HL-60/S4 treated with retinoic acid at 250 ng/mL for 4 days and 3 days (cell line): ENCODE results near the gene ASIC2.

ENCODE experiments used
- in situ Hi-C: fragments of 300-500 bp; cut with MboI; formaldehyde crosslinking; loops from 2 replicates; pipeline ENCODE4 v1.7.0; 2022; ENCODE audit warnings: low sequenced_read_pairs

ASIC2 gene

DNA sequence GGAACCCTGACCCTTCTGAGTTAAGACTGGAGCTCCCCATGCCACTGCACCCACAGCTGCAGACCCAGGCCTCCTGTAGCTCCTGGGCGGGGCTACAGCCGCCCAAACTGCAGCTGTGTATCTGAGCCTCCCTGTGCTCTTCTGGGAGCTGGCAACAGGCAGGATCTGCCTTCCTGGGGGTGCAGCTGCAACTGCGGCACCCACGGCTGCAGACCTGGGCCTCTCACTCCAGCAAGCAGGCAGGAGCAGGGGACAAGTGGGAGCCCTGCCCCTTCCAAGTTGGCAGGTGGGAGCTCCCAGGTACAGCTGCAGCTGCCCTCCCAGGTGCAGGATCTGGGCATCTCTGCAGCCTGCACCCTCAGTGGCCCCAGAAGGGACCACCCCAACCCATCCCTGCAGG, 259.9 kb downstream of the ASIC2 start:
- in situ Hi-C loops: no loop called here

DNA sequence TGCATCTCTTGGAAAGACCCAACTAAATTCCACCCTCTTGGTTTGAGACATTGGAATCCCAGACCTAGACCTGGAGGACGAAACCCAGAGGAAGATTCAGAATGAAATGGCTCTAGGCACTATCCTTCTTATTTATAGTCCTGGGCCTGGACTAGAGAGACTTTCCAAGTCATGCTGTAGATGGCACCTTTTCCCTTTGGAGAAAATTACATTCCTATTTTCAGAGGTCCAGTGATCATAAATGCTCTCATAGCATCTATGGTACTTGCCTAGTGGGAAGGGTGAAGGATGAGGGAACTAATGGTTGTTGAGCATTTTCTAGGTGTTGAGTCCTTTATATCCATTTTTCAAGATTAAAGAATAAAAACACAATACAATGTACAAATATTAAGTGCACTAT, 264.3 kb downstream of the ASIC2 start:
- in situ Hi-C loops: no loop called here

DNA sequence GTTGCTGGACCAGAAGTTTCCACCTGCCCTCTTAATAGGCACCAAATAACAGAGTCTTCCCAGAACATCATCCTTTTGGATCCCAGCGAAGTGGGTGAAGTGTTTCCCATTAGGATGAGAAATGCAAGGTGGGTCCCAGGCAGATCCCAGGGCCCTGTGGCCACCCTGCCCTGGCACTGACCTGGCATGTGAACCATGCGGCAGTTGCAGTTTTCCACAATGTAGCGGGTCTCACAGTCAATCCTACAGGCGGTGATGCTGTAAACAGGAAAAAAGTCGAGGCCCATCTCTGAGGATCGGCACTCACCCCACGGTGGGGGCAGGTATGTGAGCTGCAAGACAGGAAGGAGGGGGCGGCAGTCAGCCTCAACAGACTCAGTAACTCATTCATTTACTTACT, 265.0 kb downstream of the ASIC2 start:
- in situ Hi-C loops: no loop called here

DNA sequence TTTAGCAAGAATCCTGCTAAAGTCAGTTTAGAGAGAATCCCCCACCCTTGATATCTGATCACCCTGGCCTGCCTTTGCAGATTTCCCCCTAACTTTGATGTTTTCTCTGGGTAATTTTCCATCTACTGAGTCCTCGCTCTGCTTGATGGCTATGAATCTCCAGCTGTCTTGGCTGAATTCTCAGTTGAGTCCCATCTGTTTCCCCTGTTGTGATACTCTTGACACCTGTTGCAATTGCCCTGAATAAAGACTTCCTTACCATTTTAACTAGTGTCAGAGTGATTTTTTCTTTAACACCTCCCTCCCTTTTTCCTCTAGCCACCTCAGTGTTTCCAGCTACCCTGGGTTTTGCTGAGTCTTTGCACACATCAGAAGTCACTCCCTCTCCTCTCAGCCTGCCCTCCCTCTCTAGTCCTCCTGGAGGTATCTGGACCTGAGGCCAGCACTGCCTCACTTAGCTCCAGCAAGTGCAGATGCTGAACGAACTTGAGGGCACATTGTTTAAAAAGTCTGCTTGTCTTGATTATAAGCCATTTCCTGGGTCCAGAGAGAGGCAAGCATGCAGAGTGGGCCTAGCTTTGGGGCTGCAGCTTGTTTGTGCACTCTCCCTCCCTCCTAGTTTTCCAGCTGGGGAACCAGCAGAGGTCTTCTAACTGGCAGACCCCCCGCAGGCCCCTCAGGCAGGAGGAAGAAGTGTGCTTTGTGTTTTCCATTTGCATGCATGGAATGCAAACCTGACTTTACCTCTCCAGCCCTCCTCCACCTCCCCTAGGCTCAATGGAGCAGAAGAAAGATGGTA, 268.2 kb downstream of the ASIC2 start:
- in situ Hi-C loops: no loop called here

DNA sequence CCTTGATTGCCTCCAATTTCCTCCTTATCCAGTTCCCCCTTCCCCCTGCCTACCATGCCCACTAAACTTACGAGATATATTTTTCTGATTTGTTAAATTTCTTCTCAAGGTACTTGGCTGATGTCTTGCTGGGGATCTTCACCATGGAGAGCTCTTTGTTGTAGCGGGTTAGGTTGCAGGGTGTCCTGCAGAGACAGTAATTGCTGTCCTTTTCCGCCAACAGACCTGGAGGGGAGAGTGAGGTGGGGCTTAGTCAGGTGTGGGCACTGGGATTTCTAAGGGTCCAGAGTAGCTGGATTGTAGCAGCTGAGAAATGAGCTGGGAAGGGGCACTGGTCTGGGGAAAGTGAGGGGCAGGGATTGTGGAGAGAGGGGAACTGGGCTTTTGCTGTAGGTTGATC, 269.3 kb downstream of the ASIC2 start:
- in situ Hi-C loops: no loop called here

DNA sequence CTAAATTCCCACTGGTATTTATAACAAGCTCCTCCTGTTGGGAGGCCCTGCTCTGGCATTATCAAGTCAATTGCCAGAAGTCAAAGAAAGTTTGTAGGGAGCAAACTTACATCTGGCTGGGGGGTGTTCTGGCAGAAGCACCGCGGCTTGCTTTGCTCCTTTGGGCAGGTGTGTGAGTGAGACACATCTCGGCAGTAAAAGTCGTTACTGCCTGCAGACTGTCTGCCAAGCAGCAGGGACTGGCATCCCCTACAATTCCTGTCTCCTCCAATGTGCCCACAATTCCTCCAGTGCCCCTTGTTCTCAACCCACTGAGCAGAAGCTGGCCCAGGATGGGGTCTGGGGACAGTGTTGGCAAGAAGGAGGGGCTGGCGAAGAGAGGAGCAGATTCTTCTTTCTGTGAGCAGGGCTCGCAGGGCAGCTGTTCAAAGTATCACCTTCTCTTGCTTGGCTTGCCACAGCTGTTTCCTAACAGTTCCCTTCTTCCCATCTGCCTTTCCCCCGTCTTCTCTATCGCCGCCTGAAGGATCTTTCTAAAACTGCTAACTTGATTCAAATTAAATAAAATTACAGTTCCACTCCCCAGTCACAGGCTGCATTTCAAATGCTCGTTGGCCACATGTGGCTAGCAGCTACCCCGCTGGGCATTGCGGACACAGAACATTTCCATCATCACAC, 271.2 kb downstream of the ASIC2 start:
- in situ Hi-C loops: no loop called here

DNA sequence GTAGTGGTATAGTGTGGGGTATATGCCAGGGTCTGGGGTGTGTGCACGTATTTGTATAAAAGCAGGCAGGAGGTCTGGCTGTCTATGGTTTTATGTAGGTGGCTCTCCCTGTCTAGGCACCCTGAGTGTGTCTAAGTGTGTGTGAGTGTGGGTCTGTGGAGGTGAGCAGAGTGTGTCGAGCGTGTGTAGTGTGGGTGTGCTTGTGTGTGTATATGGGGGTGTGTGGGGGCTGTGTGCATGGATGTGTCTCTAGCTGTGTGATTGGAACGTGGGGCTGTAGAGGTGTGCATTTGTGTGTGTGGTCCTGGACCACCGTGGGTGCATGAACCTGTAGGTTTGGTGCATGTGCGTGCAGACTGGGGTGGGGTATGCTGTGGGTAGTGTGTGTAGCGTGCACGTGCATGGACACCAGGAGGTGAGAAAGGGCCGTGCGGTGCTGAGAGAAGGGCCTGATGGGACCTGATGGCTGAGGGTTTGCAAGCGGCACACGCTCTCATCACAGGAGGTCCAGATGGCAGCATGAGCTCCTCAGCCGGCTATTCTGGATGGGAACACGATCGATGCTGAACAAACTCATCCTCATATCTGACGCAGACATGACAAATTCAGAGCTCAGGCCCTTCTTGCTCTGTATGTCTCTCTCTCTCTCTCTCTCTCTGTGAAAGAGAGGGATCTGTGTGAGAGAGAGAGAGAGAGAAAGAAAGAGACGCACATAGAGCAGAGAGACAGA, 273.8 kb downstream of the ASIC2 start:
- in situ Hi-C loops: no loop called here

DNA sequence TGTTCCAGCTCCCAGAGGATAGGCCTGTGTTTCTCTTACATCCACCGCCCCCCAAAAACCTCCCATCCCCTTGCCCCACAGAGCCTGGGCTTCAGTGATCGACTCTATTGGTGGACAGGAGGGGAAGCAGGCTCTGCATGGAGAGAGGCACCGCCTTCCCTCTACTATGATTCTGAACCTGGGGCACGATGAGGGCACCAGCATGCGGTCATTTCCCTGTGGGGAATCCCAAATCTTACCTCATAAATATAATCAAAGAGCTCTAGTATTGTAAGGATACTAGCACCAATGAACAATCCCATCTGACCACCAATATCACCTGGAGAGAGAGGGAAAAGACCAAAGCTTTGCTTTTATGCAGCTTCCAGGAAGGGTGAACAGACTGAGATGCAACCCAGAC, 275.7 kb downstream of the ASIC2 start:
- in situ Hi-C loops: no loop called here

DNA sequence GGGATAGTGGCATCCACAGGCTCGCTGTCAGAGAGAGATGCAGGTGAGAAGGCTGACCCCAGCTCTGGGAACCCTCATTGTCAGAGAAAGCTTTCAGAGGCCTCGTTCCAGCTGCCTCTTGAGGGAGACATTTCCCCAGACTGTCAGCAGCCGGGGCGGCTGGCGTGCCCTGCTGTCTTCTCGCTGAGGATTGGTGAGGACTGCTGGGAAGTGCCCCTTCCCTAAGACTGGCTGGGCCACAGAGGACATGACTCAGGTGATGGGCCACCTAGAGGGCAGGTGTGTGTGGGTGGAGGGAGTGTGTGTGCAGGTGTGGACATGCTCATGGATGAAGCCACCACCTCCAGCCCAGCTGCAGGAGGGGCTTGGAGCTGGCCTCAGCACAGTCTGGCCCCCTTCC, 276.2 kb downstream of the ASIC2 start:
- in situ Hi-C loops: no loop called here

DNA sequence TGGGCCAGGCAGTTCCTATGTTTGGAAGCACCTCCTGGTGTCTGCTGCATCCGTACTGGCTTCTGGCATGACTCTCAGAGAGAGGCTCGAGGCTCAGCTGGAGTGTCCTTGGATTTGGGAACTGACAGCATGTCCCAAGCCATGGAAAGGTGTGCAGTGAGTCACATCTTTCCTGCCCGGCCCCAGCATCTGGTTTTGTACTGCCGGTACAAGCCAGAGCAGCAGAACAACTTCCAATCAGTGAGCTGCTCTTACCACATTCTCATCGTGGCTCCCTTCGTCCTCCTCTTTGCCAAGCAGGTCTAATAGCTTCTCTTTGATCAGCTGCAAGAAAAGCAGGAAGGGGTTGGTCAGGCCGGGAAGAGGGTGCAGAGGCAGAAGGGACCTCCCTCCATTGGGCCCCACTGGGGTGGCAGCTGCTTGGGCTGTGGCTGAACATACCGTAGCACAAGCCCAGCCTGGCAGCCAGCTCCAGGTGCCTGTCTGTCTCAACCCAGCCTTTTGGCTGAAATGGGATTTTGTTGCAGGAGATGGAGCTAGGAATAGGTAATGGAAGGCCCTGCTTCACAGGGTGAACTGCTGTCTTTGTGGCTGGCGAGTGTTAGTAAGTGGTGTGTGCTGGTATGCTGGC, 277.3 kb downstream of the ASIC2 start:
- in situ Hi-C loops: no loop called here

DNA sequence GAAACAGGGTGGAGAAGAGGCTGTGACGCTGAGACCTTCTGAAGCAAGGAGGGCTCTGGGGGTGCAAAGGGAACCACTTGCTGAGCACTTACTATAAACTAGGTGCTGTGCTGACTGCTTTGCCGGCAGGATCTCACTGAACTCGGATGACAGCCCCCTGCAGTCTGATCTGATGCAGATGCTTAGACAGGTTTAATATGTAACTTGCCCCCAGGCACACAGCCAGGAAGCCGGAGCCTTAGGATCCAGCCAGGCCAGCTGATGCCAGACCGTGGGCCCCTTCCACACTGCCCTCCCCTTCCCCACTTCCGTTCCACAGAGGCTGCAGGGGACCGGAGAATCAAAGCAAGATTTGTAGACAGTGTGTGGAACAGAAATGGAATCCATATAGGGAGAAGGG, 278.3 kb downstream of the ASIC2 start:
- in situ Hi-C loops: no loop called here

DNA sequence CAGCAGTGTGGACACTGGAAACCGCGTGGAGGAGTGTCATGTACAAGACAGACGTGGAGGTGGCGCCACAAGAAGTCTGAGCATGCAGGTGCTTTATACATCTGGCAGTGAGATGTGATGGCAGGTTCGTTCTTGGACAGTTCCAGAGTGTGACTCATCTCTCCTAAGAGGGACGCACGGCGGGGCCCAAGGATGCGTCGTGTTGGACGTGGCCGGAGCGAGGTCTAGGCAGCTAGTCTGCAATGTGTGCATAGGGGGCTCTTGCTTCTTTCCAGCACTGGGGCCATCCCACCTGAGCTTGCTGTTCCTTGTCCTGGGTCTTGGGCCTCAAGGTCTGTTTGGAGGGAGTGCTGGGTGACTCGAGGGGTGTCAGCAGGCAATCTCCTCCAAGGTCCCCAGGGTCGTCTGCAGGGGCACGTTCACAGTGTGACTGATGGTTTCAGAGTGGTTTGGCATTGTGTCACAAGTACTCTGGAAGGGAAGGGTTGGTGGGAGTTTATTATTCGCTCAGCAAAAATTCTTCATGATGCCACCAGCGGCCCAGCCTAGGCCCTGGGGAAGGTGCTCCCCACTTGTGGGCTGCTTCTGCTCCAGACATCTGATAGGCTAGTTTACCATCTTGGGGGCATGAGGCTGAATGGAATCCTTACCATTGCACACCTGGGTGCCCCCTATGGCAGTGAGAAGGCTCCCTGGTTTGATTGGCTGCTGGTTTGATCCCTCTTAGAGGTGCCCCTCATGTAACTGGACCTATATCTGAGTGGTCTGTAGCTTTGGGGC, 279.3 kb downstream of the ASIC2 start:
- in situ Hi-C loops: no loop called here

DNA sequence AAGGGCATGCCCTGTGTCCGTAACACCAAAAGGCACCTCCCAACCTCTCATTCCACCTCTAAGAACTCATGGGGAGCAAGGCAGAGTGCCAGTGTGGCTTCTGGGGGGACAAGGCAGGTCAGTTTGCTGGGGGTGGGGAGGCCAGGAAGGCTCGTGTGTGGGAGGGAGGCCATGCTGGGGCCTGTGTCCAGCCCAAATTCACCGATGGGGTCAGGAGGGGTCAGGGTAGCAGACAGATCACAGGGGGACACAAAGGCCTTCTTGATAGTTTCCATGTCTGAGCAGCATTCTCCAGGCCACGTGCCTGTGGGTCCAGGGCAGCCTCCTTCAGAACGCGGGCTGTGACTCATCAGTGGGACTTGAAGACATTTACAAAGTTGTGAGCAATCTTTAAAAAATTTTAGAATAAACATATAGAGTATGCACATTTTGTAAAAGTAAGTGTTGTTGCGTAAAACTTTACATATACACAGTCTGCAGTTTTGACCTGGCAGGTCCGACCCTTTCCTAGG, 280.5 kb downstream of the ASIC2 start:
- in situ Hi-C loops: no loop called here

DNA sequence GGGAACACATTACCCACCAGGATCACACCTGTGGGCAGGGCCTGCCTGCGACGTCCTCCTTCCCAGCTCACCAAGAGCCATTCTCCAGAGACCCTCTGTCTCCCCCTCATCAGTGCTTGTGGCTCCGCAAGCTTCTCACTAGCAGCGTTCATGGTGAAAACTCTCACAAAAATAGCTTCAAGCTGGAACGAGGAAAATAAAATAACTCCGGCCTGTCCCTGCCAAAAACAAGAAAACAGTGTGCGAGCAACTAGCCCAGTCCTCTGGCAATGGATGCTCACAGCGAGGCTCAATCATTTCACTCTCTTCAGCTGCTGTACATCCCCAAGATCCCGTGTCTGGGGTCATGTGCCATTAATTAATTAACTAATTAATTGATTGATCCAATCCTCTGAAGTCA, 283.5 kb downstream of the ASIC2 start:
- in situ Hi-C loops: no loop called here

DNA sequence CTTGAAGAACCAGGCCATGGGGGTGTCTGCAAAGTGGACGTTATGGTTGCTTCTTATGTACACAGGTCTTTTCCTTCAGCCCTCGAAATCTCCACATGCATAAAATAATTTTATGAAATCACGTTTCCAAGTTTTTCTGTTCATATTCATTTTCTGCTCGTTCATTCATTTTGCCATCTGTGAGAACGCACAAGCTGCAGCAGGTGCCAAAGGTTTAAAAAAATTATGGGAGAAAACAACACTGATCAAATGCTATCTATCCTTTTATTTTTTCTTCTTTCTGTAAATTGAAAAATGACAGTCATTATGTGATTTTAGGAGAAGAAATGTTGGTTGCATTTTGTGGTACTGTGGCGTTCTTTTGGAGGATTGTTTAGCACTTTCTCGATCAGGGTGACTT, 285.9 kb downstream of the ASIC2 start:
- in situ Hi-C loops: no loop called here

DNA sequence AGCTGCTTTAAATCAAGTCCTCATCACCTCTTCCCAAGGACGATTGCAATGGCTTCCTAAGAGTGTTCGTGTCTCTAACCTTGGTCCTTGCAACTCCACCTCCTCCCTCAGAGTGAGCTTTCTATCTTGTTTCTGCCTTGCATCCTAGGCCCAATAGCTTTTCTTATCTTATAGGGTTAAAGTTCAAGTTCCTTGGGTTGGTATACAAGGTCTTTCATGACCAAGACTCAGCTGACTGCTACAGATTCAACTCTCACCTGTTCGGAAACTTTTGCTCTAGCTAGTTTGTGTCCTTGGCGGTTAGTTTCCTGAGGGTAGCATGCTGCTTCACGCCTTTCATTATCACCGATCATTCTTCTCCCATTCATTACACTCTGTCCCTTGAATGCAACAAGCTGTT, 290.8 kb downstream of the ASIC2 start:
- in situ Hi-C loops: no loop called here

DNA sequence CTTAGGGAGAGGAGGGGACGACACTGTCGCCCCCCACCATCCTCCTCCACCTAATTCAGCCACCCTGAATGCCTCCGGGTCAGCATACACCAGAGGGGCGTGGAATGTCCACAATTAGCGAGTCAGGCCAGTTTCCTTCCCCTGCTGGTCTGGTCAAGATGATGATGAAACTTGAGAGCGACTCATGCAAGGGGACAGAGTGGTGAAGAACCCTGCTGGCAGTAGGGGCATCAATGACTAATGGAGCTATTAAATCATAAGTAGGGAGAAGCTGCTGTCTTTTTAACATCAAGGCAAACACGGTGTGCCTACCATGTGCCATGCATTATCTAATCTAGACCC, 294.2 kb downstream of the ASIC2 start:
- in situ Hi-C loops: no loop called here

DNA sequence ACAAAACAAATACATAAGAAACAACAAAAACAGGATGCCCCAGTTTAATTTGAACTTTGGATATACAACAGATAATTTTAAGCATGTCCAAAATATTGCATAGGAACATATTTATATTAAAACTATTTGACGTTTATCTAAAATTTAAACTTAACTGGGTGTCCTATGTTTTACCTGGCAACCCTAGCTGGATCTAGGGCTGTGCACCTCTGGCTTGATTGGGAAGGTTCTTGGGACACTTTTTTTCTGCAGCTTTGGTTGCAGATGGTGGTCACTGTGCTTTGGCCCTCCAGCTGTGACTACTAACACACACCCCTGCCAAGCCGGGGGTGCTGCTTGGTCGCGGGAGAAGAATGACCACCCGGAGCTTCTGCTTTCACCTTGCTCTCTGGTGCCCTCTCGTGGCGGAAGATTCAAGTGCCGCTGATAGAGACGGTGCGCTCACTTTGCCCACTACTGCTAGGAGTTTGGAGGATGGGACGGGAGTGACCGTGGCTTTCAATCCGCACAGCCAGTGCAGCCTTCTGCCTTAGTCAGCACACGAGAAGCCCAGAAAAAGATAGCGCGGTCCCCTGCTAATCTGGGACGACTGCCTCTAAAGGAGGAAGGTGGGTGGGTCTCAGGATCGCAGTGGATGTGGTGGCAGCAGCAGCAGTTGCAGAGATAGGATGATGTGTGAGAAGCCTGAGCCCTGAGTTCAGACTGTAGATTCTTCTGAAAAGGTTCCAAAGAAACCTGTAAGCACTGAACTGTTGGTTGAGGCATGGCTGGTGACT, 294.8 kb downstream of the ASIC2 start:
- in situ Hi-C loops: no loop called here

DNA sequence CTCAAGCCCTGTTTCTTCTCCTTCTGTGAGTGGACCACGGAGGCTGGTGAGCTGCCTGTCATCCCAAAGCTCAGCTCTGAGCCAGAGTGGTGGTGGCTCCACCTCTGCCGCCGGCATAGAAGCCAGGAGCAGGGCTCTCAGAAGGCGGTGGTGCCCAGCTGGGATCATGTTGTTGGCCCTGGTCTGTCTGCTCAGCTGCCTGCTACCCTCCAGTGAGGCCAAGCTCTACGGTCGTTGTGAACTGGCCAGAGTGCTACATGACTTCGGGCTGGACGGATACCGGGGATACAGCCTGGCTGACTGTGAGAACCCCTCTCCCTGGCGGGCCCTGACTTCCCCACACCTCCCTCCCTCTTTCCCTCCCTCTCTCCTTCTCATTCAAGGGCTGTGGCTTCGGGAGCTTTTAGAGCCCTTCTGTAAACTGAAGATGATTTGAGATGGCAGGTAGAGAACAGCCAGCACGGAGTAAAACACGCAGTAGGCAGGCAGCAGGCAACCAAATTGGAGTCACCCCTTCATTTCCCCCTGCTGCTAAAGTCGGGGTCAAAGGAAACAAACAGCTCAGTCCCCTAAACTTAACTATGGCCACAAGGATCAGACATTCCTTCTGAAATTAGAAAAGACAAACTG, 297.6 kb downstream of the ASIC2 start:
- in situ Hi-C loops: no loop called here
